Type B pancreatic cell (in vitro differentiated cells): ENCODE measurements around the gene EVA1A. TPM values are rescaled to one million over a fixed set of nuclear protein-coding genes. Genes with fewer than 3 reads are reported as not detected.
A peak's percentile ranks its signal among the peaks of the same experiment; 100 is the strongest.

Experiments used
- DNase-seq: peaks from one replicate; pipeline ENCODE4 v3.0.0; 2021; ENCODE audit warnings: mixed read lengths; ENCODE audit not compliant: unreplicated experiment; ENCODE audit errors: extremely low spot score
- H3K27ac Mint-ChIP-seq: 2 replicates; pipeline ENCODE4 v1.8.0; 2021; ENCODE audit warnings: mild to moderate bottlenecking, mixed read lengths
- H3K27me3 Mint-ChIP-seq: 2 replicates; pipeline ENCODE4 v1.8.0; 2021; ENCODE audit warnings: mixed read lengths
- H3K36me3 Mint-ChIP-seq: 2 replicates; pipeline ENCODE4 v1.8.0; 2021; ENCODE audit warnings: mixed read lengths
- H3K4me1 Mint-ChIP-seq: one replicate; pipeline ENCODE4 v1.8.0; 2021; ENCODE audit warnings: mixed read lengths; ENCODE audit not compliant: unreplicated experiment
- H3K4me3 Mint-ChIP-seq: 2 replicates; pipeline ENCODE4 v1.8.0; 2021; ENCODE audit warnings: mild to moderate bottlenecking, mixed read lengths
- H3K9me3 Mint-ChIP-seq: 2 replicates; pipeline ENCODE4 v1.8.0; 2021; ENCODE audit warnings: mixed read lengths
- total RNA-seq: library from RNA; stranded (reverse); gene quantifications from 2 replicates; pipeline ENCODE4 v1.2.1, GENCODE V29; 2021; ENCODE audit warnings: low replicate concordance
- TF ChIP-seq, protein P1 (sequence below): fragments of 200-600 bp; sonication (generic); conservative IDR thresholded peaks from 2 replicates; pipeline ENCODE4 v1.5.0; 2021; ENCODE audit warnings: antibody characterized with exemption, mild to moderate bottlenecking

EVA1A gene
- total RNA-seq, 1 donor from 2014 or later: 13.5 TPM

DNA sequence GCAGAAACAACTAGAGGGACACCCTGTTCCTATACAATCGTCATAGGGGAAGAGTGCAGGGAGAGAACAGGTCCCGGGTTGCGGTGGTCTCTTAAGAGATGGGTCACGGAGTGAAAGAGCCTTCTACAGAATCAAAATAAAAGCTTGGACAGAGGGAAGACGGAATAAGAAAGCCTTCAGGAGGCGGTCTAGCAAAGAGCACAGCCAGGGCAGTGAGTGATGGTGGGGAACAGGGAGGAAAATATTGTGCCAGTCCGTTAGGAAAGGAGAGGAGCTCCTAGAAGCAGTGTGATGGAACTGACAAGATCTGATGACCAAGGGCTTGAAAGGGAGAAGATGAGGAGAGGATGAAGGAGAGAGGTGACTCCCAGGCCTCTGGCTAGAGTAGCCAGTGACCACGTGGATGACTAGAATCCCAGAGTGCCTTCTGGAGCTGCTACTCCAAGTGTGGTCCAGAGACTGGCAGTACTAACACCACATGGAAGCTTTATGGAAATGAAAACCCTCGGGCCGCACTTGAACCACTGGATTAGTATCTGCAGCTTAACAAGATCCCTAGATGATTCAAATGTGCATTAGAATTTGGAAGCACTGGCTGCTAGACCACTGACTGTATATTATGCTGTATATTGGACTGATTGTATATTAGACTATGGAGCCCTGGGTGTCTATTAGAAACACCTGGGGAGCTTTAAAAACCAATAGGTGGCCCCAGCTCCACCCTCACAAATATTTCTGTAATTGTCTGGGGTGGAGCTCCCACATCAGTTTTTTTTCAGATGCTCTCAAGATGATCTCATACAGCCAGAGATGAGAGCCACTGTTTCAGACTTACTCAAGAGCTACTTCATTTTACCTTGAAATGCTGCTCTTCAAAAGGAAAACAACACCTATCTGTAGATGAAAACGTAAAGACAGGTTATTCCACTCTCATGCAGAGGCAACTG lies 1.1 kb upstream of the EVA1A start:
- Mint-ChIP-seq H3K27ac (peak overlapping the region; percentile 79), H3K36me3 (no peaks in the 10 kb centered on the region), H3K27me3 (peaks cover 43% of the 10 kb centered on the region)

DNA sequence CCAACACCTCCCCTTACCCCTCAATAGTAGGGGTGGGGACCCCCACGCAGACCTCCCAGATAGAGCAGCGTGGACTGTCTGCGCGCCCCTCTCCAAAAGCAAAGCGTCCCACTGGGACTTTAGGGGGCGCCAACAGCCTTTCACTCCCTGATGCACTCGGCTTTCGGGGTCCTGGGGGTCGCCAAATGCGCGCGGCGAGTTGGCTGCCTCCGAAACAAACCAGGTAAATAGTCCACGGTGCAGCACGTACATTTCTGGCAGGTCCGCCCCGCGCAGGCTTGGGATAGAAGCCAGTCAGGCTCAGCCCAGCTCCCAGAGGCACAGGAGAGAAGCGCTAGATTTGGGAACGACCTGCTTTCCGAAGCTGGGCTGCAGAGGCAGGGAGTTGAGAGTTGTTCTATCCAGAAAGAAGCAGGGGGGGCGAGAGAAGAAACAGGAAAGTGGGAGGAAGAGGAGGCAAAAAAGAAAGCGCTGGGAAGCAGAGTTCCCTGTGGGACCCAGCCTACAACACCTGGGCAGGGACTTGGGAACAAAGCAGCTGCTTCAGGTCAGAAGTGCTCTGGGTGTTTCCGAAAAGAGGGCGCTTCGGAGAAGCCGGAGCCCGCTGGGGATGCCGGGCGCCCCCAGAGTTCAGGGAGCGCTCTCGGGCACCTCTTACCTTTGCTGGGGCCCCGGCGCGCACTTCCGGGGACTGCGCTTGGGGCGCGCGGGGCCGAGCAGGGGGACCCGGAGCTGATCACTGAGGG lies 544 bp downstream of the EVA1A start:
- Mint-ChIP-seq H3K27ac (peak overlapping the region; percentile 84), H3K36me3 (no peaks in the 10 kb centered on the region), H3K4me1 (peaks cover 39% of the 10 kb centered on the region), H3K4me3 (peak overlapping the region; percentile 98), H3K27me3 (peaks cover 46% of the 10 kb centered on the region), H3K9me3 (no peaks in the 10 kb centered on the region)
- TF ChIP-seq, protein P1, sequence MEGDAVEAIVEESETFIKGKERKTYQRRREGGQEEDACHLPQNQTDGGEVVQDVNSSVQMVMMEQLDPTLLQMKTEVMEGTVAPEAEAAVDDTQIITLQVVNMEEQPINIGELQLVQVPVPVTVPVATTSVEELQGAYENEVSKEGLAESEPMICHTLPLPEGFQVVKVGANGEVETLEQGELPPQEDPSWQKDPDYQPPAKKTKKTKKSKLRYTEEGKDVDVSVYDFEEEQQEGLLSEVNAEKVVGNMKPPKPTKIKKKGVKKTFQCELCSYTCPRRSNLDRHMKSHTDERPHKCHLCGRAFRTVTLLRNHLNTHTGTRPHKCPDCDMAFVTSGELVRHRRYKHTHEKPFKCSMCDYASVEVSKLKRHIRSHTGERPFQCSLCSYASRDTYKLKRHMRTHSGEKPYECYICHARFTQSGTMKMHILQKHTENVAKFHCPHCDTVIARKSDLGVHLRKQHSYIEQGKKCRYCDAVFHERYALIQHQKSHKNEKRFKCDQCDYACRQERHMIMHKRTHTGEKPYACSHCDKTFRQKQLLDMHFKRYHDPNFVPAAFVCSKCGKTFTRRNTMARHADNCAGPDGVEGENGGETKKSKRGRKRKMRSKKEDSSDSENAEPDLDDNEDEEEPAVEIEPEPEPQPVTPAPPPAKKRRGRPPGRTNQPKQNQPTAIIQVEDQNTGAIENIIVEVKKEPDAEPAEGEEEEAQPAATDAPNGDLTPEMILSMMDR: peak; percentile 52
- DNase-seq: no peak

More for the DNA sequence above, 1.1 kb upstream of the EVA1A start:
- no peak for DNase-seq
- peak overlapping the region; percentile 98 for H3K4me3 Mint-ChIP-seq
- H3K9me3 Mint-ChIP-seq: no peaks in the 10 kb centered on the region
- TF ChIP-seq, protein P1: no peak
- peaks cover 48% of the 10 kb centered on the region for H3K4me1 Mint-ChIP-seq

DNA sequence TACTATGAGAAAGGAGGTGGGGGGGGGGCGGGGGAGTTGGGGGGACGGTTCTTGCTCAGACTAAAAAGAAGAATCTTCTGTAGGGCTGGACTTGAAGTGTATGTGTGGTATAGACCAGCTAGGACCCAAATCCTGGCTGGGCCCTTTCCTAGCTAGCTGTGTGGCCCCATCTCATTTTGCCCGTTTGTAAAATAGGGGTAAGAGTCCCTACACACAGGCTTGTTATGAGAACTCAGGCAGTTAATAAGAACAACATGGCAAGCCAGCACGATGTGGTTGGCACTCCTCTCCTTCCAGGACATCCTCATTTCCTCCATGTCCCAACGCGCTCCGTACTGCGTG lies 1.1 kb downstream of the EVA1A start:
- peak overlapping the region; percentile 98 for H3K4me3 Mint-ChIP-seq
- no peaks in the 10 kb centered on the region for H3K9me3 Mint-ChIP-seq
- peak overlapping the region; percentile 84 for H3K27ac Mint-ChIP-seq
- peaks cover 46% of the 10 kb centered on the region for H3K27me3 Mint-ChIP-seq
- no peak for DNase-seq
- peaks cover 39% of the 10 kb centered on the region for H3K4me1 Mint-ChIP-seq
- H3K36me3 Mint-ChIP-seq: no peaks in the 10 kb centered on the region
- TF ChIP-seq, protein P1: no peak

DNA sequence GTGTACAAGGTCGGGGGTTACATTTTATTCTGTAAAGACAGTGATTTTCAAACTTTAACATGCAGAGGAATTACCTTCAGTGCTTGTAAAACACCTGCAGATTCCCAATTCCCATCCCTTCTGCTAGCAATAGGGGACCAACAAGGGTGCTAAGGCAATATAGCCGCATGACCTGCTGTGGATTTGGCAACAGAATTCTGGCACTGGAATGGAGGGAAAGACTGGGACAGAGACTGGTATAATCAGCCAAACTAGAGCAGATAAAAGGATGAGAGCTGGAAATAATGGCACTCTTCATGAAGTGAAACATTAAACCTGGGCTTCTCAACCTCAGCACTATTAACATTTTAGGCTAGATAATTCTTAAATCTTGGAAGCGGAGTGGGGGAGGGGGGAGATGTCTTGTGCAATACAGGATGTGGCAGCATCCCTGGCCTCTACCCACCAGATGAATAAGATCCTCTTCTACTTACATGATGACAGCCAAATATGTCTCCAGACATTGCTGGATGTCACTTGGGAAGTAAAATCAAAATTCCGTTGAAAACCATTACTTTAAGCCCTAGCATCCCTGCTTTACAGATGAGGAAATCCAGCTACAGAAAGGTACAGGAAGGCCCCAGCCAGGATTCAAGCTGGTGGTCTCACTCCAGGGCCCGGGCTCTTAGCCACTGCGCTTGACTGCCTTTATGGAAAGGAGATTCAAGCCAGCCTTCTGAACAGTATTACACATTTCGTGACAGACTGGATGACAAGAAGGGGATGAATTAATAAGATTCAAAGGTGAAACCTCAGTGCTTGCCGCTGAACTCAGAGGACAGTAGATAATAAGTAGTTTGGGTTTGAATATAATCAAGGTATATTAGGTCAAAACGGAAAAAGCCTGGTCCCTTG lies 1.7 kb downstream of the EVA1A start:
- DNase-seq: no peak
- no peaks in the 10 kb centered on the region for H3K9me3 Mint-ChIP-seq
- peak overlapping the region; percentile 98 for H3K4me3 Mint-ChIP-seq
- peaks cover 45% of the 10 kb centered on the region for H3K27me3 Mint-ChIP-seq
- TF ChIP-seq, protein P1: no peak
- H3K4me1 Mint-ChIP-seq: peaks cover 37% of the 10 kb centered on the region
- no peaks in the 10 kb centered on the region for H3K36me3 Mint-ChIP-seq
- H3K27ac Mint-ChIP-seq: no peak overlapping the region

DNA sequence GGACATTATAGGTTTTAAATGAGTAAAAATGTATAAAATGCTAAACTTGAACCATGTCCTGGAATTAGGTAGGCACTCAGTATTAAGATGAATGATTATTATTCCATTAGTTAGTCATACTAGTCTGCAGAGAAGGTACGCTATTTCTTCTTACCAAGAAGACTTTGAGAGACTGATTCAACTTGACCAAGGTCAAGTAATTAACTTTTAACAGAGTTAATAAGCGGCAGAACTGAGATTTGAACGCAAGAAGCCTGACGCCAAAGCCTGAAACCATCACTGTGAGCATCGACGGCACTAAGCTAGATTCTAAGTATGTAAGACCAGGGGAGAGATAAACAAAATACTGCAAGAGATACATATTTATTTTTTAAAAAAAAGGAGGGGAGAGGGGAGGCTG lies 2.6 kb downstream of the EVA1A start:
- H3K4me3 Mint-ChIP-seq: peak overlapping the region; percentile 59
- TF ChIP-seq, protein P1: no peak

More for the DNA sequence above, 2.6 kb downstream of the EVA1A start:
- DNase-seq: no peak
- H3K36me3 Mint-ChIP-seq: no peaks in the 10 kb centered on the region
- H3K27me3 Mint-ChIP-seq: peaks cover 41% of the 10 kb centered on the region
- no peak overlapping the region for H3K27ac Mint-ChIP-seq
- H3K4me1 Mint-ChIP-seq: peaks cover 34% of the 10 kb centered on the region
- H3K9me3 Mint-ChIP-seq: no peaks in the 10 kb centered on the region
